AG04449 (cell line): ENCODE data around the gene OGFR.

Source experiments
- CTCF ChIA-PET: fragments of 350-600 bp; formaldehyde crosslinking; extraction: SDS; loops from one replicate; lab custom pipeline; 2021; ENCODE audit warnings: antibody characterized with exemption; lab: Yijun Ruan, JAX
- POLR2A ChIA-PET: fragments of 400-600, 350-600 bp; formaldehyde crosslinking; extraction: SDS; loops from one replicate; lab custom pipeline; 2020; ENCODE audit warnings: antibody characterized with exemption, inconsistent platforms; lab: Yijun Ruan, JAX
- DNase-seq: peaks from one replicate; pipeline ENCODE4 v3.0.0-alpha.2; 2010; ENCODE audit warnings: low read depth, low spot score
- H3K4me3 ChIP-seq: 2 replicates; pipeline ENCODE4 v1.5.1; 2011; ENCODE audit warnings: low read depth, mild to moderate bottlenecking, control low read depth, low read length
- TF ChIP-seq, protein P1 (sequence below): IDR thresholded peaks from one replicate; pipeline ENCODE4 v1.5.1; 2011; ENCODE audit warnings: mild to moderate bottlenecking, moderate library complexity, low read length, control low read depth, inconsistent platforms; ENCODE audit not compliant: insufficient read depth; ENCODE audit errors: missing control alignments

OGFR gene

DNA sequence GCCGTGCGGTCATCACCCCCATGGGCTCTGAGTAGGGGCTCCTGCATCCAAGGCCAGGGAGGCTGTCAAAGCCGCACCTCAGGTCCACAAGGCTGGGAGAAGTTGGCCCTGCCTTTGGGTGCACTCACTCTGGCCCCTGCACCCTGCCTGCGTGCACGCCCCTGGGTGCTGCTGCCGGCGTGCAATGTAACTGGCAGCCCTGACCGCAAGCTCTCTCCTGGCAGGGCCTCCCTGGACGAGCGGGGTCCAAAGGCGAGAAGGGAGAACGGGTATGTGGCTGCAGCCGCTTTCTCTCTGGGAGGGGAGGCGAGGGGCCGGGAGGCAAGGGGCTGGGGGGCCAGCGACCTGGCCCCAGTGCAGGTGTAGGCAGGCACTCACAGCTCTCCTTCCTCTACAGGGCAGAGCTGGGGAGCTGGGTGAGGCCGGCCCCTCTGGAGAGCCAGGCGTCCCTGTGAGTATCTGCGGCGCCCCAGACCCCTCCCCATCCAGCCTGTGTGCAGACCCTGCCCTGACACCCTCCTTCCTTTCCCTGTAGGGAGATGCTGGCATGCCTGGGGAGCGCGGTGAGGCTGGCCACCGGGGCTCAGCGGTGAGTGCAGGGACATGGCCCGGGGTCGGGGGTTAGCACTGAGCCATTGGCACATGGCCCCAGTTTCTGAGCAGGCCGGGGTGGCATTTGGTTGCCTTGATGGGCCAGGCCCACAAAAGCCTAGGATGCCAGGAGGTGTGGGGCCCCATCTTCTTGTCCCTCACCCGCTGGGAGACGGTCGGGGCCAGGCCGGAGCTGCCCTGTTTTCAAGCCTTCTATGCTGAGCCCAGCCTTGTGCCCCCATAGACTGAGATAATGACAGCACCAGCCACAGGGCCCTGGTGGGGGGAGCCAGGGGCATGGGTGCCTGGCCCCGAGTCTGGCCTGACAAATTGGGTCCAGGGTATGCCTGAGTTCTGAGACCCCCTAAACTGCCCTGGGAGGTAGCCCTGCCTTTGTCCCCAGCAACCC is 24.9 kb downstream of the OGFR start:
- POLR2A ChIA-PET = no interaction called here

GRCh38 chr20:62830251-62830650 is 25.6 kb downstream of the OGFR start:
- CTCF ChIA-PET = interaction anchor here (2.0 kb wide), 1 partner anchor 22 kb away, joined by 8 read pairs; no protein-coding TSS in a partner anchor
- H3K4me3 ChIP-seq = no peak overlapping the region
- POLR2A ChIA-PET = no interaction called here
- TF ChIP-seq, protein P1, sequence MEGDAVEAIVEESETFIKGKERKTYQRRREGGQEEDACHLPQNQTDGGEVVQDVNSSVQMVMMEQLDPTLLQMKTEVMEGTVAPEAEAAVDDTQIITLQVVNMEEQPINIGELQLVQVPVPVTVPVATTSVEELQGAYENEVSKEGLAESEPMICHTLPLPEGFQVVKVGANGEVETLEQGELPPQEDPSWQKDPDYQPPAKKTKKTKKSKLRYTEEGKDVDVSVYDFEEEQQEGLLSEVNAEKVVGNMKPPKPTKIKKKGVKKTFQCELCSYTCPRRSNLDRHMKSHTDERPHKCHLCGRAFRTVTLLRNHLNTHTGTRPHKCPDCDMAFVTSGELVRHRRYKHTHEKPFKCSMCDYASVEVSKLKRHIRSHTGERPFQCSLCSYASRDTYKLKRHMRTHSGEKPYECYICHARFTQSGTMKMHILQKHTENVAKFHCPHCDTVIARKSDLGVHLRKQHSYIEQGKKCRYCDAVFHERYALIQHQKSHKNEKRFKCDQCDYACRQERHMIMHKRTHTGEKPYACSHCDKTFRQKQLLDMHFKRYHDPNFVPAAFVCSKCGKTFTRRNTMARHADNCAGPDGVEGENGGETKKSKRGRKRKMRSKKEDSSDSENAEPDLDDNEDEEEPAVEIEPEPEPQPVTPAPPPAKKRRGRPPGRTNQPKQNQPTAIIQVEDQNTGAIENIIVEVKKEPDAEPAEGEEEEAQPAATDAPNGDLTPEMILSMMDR = no peak
- DNase-seq = no peak

More for the DNA sequence above, 24.9 kb downstream of the OGFR start:
- TF ChIP-seq, protein P1 = no peak
- CTCF ChIA-PET = interaction anchor here (8.2 kb wide), 1 partner anchor 21 kb away, joined by 43 read pairs; no protein-coding TSS in a partner anchor
- DNase-seq = no peak
- H3K4me3 ChIP-seq = no peak overlapping the region

GRCh38 chr20:62830821-62831220 is 26.2 kb downstream of the OGFR start:
- ChIA-PET CTCF (interaction anchor here (2.0 kb wide), 1 partner anchor 23 kb away, joined by 8 read pairs; no protein-coding TSS in a partner anchor), POLR2A (no interaction called here)
- no peak for DNase-seq
- TF ChIP-seq, protein P1 = no peak
- H3K4me3 ChIP-seq = no peak overlapping the region

DNA sequence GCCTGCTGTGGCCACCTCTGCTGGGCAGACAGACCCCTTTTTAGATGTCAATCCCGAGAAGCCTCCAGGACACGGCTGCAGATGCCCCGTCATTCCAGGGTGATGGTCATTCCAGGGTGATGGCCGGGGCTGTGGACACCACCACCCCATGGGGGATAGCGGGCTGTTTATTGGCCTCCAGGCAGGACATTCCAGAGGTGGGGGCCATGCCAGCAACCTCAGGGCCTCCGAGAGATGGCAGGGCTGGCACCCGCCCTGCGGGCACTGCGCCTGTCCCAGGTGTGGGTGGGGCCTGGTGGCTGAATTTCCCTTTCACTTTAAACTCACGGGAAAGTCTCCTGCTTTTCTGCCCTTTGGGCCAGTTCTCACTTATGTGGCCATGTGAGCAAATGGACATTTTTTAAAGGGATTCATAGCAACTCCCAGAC is 26.7 kb downstream of the OGFR start:
- ChIA-PET POLR2A (no interaction called here), CTCF (interaction anchor here (2.0 to 2.7 kb wide), 2 partner anchors 9 to 23 kb away, joined by 8 to 9 read pairs; no protein-coding TSS in a partner anchor)
- no peak for DNase-seq
- TF ChIP-seq, protein P1 = no peak
- no peak overlapping the region for H3K4me3 ChIP-seq

- TF ChIP-seq, protein P1 = no peak
- CTCF ChIA-PET = interaction anchor here (2.0 to 2.7 kb wide), 2 partner anchors 9 to 24 kb away, joined by 8 to 9 read pairs; no protein-coding TSS in a partner anchor
- POLR2A ChIA-PET = no interaction called here
- no peak for DNase-seq
- no peak overlapping the region for H3K4me3 ChIP-seq
Measured at GRCh38 chr20:62831854-62832211, 27.2 kb downstream of the OGFR start.
